SK-N-SH (cell line): ENCODE results near the gene HTRA3. TPM values are rescaled to one million over a fixed set of nuclear protein-coding genes. Genes with fewer than 3 reads are reported as not detected.

ENCODE experiments used
- CTCF ChIA-PET: fragments of 300-600, 350-600 bp; formaldehyde crosslinking; extraction: SDS; loops from one replicate; lab custom pipeline; 2021; lab: Yijun Ruan, JAX
- POLR2A ChIA-PET: fragments of 350-600 bp; sonication (Branson Sonifier 250); formaldehyde crosslinking; extraction: SDS; loops from one replicate; lab custom pipeline; 2020; ENCODE audit warnings: antibody characterized with exemption, inconsistent platforms; lab: Yijun Ruan, JAX
- DNase-seq: peaks from one replicate; pipeline ENCODE4 v3.0.0; 2012
- H2AFZ ChIP-seq: fragments of 200-600 bp; sonication (generic); 2 replicates; pipeline ENCODE4 v1.8.1; 2016; ENCODE audit warnings: antibody characterized with exemption, mild to moderate bottlenecking, low read depth
- H3F3A ChIP-seq: fragments of 200-600 bp; sonication (generic); replicated peaks from 2 replicates; pipeline ENCODE3; 2016; ENCODE audit warnings: antibody characterized with exemption, mild to moderate bottlenecking; ENCODE audit not compliant: insufficient read depth
- H3K27ac ChIP-seq, 2 experiments: fragments of 200-500 bp in 1 of 2; fragments of 200-600 bp in 1 of 2; sonication (Bioruptor generic) in 1 of 2; sonication (generic), shearing (Covaris generic) in 1 of 2; 2 replicates each; pipeline versions ENCODE4 v1.5.1 to v1.6.1; 2014 to 2016; ENCODE audit warnings: low read depth in 2 of 2, inconsistent platforms in 1 of 2, low read length in 1 of 2, mild to moderate bottlenecking in 1 of 2, mixed read lengths in 1 of 2
- H3K27me3 ChIP-seq: fragments of 200-600 bp; sonication (generic), shearing (Covaris generic); 2 replicates; pipeline ENCODE4 v1.6.1; 2016; ENCODE audit warnings: mixed run types; ENCODE audit not compliant: insufficient read depth
- H3K36me3 ChIP-seq, 2 experiments: fragments of 200-500 bp in 1 of 2; fragments of 200-600 bp in 1 of 2; sonication (Bioruptor generic) in 1 of 2; sonication (generic) in 1 of 2; replicated peaks in 1 of 2; 2 replicates each; pipeline versions ENCODE3 to v1.5.1; 2014 to 2016; ENCODE audit warnings: low read length in 1 of 2, mild to moderate bottlenecking in 1 of 2; ENCODE audit not compliant: insufficient read depth in 2 of 2, control insufficient read depth in 1 of 2
- H3K4me1 ChIP-seq, 2 experiments: fragments of 200-500 bp in 1 of 2; fragments of 200-600 bp in 1 of 2; sonication (Bioruptor generic) in 1 of 2; sonication (generic), shearing (Covaris generic) in 1 of 2; 2 replicates each; pipeline versions ENCODE4 v1.5.1 to v1.6.1; 2014 to 2016; ENCODE audit warnings: low read depth in 1 of 2, low read length in 1 of 2, mixed run types in 1 of 2; ENCODE audit not compliant: insufficient read depth in 2 of 2, control insufficient read depth in 1 of 2
- H3K4me2 ChIP-seq: fragments of 200-600 bp; sonication (generic), shearing (Covaris generic); 2 replicates; pipeline ENCODE4 v1.6.1; 2017; ENCODE audit warnings: mixed run types
- H3K4me3 ChIP-seq, 2 experiments: fragments of 200-500 bp in 1 of 2; fragments of 200-600 bp in 1 of 2; sonication (Bioruptor generic) in 1 of 2; sonication (generic), shearing (Covaris generic) in 1 of 2; 2 replicates each; pipeline versions ENCODE4 v1.5.1 to v1.8.1; 2014 to 2016; ENCODE audit warnings: low read depth in 2 of 2, inconsistent platforms in 1 of 2, low read length in 1 of 2, mild to moderate bottlenecking in 1 of 2, mixed read lengths in 1 of 2, moderate library complexity in 1 of 2
- H3K79me2 ChIP-seq: fragments of 200-600 bp; sonication (generic); 2 replicates; pipeline ENCODE4 v1.8.1; 2017; ENCODE audit warnings: mild to moderate bottlenecking; ENCODE audit not compliant: insufficient read depth
- H3K9ac ChIP-seq: fragments of 200-600 bp; sonication (generic); 2 replicates; pipeline ENCODE4 v1.6.1; 2017; ENCODE audit warnings: mixed run types
- H3K9me2 ChIP-seq: fragments of 200-600 bp; sonication (generic); 2 replicates; pipeline ENCODE4 v1.6.1; 2017; ENCODE audit warnings: mixed run types
- H3K9me3 ChIP-seq: fragments of 200-600 bp; sonication (generic); 2 replicates; pipeline ENCODE4 v1.6.1; 2017; ENCODE audit warnings: mixed run types, mild to moderate bottlenecking, moderate library complexity
- H4K20me1 ChIP-seq: fragments of 200-600 bp; sonication (generic); 2 replicates; pipeline ENCODE4 v1.6.1; 2017; ENCODE audit warnings: mild to moderate bottlenecking, mixed run types; ENCODE audit not compliant: insufficient read depth
- ELF1 ChIP-seq: IDR thresholded peaks from 2 replicates; pipeline ENCODE4 v1.4.0; 2012
- EP300 ChIP-seq, 2 experiments: IDR thresholded peaks; 2 replicates each; pipeline versions ENCODE4 v1.4.0 to v1.6.1; 2012; ENCODE audit warnings: borderline replicate concordance in 1 of 2, low read depth in 1 of 2, low read length in 1 of 2
- EZH2phosphoT487 ChIP-seq: fragments of 200-600 bp; sonication (generic); IDR thresholded peaks from 2 replicates; pipeline ENCODE4 v1.6.1; 2017; ENCODE audit warnings: low read depth, mixed run types, mild to moderate bottlenecking, antibody characterized with exemption, moderate library complexity, borderline replicate concordance
- FOSL2 ChIP-seq: IDR thresholded peaks from 2 replicates; pipeline ENCODE4 v1.4.0; 2012; ENCODE audit warnings: low read depth, mild to moderate bottlenecking, moderate library complexity, borderline replicate concordance
- FOXJ3 ChIP-seq: sonication (generic); formaldehyde crosslinking; IDR thresholded peaks from 2 replicates; pipeline ENCODE4 v1.5.1; 2020; ENCODE audit warnings: mild to moderate bottlenecking, missing genetic modification reagents
- FOXM1 ChIP-seq: IDR thresholded peaks from 2 replicates; pipeline ENCODE4 v1.4.0; 2012; ENCODE audit warnings: low read depth, mild to moderate bottlenecking
- GATA2 ChIP-seq: sonication (generic); formaldehyde crosslinking; IDR thresholded peaks from 2 replicates; pipeline ENCODE4 v1.5.0; 2020; ENCODE audit warnings: mild to moderate bottlenecking, missing genetic modification reagents
- MEF2A ChIP-seq: IDR thresholded peaks from 2 replicates; pipeline ENCODE4 v1.4.0; 2012; ENCODE audit warnings: low read depth, borderline replicate concordance
- MXI1 ChIP-seq: IDR thresholded peaks from 2 replicates; pipeline ENCODE4 v1.6.1; 2012; ENCODE audit warnings: mild to moderate bottlenecking, low read depth, low read length, improper control_type of control experiment
- NFIC ChIP-seq: IDR thresholded peaks from 2 replicates; pipeline ENCODE4 v1.4.0; 2012; ENCODE audit warnings: borderline replicate concordance
- NRF1 ChIP-seq: IDR thresholded peaks from 2 replicates; pipeline ENCODE4 v1.6.1; 2012; ENCODE audit warnings: low read depth, mild to moderate bottlenecking, low read length
- RAD21 ChIP-seq: IDR thresholded peaks from 2 replicates; pipeline ENCODE4 v1.6.1; 2012; ENCODE audit warnings: mild to moderate bottlenecking, low read length
- RFX5 ChIP-seq: IDR thresholded peaks from 2 replicates; pipeline ENCODE4 v1.6.1; 2012; ENCODE audit warnings: mild to moderate bottlenecking, improper control_type of control experiment, low read length
- RXRA ChIP-seq: IDR thresholded peaks from 2 replicates; pipeline ENCODE4 v1.4.0; 2012; ENCODE audit warnings: low read depth, mild to moderate bottlenecking, borderline replicate concordance
- SMC3 ChIP-seq: IDR thresholded peaks from 2 replicates; pipeline ENCODE4 v1.6.1; 2012; ENCODE audit warnings: low read depth, low read length, improper control_type of control experiment
- TAF1 ChIP-seq: IDR thresholded peaks from 2 replicates; pipeline ENCODE4 v1.6.1; 2012; ENCODE audit warnings: low read depth, mild to moderate bottlenecking, low read length, moderate library complexity, borderline replicate concordance
- TCF12 ChIP-seq: IDR thresholded peaks from 2 replicates; pipeline ENCODE4 v1.4.0; 2012
- YY1 ChIP-seq: IDR thresholded peaks from 2 replicates; pipeline ENCODE4 v1.4.0; 2012; ENCODE audit warnings: low read depth, mild to moderate bottlenecking
- WGBS: methylation state at CpG from one replicate; pipeline ENCODE4 v1.1.6; 2017; ENCODE audit warnings: low lambda C conversion rate; 5-methylcytosine and 5-hydroxymethylcytosine counted together
- polyA plus RNA-seq, 3 experiments: library from polyadenylated mRNA; depleted of rRNA; stranded (reverse); fragments of >200 nt; gene quantifications; 2 replicates each; pipeline ENCODE4 v1.2.3, GENCODE V29; 2012
- TF ChIP-seq, protein P1 (sequence below): fragments of 200-600 bp; sonication (generic); IDR thresholded peaks from 2 replicates; pipeline ENCODE4 v1.6.1; 2017; ENCODE audit warnings: antibody characterized with exemption, mild to moderate bottlenecking, moderate library complexity
- TF ChIP-seq, protein P2 (sequence below): IDR thresholded peaks from 2 replicates; pipeline ENCODE4; 2012

The HTRA3 gene
- polyA plus RNA-seq, 1 of the 3 experiments (the other 2 are of a cell fraction): 0.05 TPM

GRCh38 chr4:8242782-8243560, 26.6 kb upstream of the HTRA3 start:
- H3K27ac ChIP-seq: peak overlapping the region in 1 of 2 experiments; percentile 73; a peak in 1 of 4 replicates
- 86% methylated on average over 10 of the region's 10 CpGs for WGBS
- H3K27me3 ChIP-seq: no peaks in the 10 kb centered on the region
- no peaks in the 10 kb centered on the region for H3K79me2 ChIP-seq
- no peaks in the 10 kb centered on the region for H3K36me3 ChIP-seq
- no peaks in the 10 kb centered on the region for H3K9me3 ChIP-seq
- H3K4me3 ChIP-seq: no peak overlapping the region
- H3K4me1 ChIP-seq: peaks cover 4 to 8% of the 10 kb centered on the region in 2 experiments; a peak in 1 of 4 replicates
- DNase-seq: no peak
- CTCF ChIA-PET: interaction anchor here (0.6 to 6.8 kb wide), 47 partner anchors 8 to 355 kb away, joined by 3 to 115 read pairs (median 5); partner anchors contain the start of gene SH3TC1
- POLR2A ChIA-PET: interaction anchor here (0.6 to 1.0 kb wide), 3 partner anchors 10 to 186 kb away, joined by 3 to 6 read pairs (median 3); no protein-coding TSS in a partner anchor
- TF ChIP-seq TAF1 (no peak), RXRA (no peak), TCF12 (no peak), FOXJ3 (CRISPR knock-in tag) (no peak), SMC3 (no peak), NFIC (no peak), MEF2A (no peak)
- TF ChIP-seq, protein P1, sequence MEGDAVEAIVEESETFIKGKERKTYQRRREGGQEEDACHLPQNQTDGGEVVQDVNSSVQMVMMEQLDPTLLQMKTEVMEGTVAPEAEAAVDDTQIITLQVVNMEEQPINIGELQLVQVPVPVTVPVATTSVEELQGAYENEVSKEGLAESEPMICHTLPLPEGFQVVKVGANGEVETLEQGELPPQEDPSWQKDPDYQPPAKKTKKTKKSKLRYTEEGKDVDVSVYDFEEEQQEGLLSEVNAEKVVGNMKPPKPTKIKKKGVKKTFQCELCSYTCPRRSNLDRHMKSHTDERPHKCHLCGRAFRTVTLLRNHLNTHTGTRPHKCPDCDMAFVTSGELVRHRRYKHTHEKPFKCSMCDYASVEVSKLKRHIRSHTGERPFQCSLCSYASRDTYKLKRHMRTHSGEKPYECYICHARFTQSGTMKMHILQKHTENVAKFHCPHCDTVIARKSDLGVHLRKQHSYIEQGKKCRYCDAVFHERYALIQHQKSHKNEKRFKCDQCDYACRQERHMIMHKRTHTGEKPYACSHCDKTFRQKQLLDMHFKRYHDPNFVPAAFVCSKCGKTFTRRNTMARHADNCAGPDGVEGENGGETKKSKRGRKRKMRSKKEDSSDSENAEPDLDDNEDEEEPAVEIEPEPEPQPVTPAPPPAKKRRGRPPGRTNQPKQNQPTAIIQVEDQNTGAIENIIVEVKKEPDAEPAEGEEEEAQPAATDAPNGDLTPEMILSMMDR: no peak
- peak overlapping the region; percentile 49; the same call in 1 of the 2 replicates for H2AFZ ChIP-seq
- no peaks in the 10 kb centered on the region for H3K9me2 ChIP-seq
- H3K4me2 ChIP-seq: no peak overlapping the region
- no peak overlapping the region for H3K9ac ChIP-seq
- H4K20me1 ChIP-seq: no peaks in the 10 kb centered on the region
- H3F3A ChIP-seq: no peaks in the 10 kb centered on the region

DNA sequence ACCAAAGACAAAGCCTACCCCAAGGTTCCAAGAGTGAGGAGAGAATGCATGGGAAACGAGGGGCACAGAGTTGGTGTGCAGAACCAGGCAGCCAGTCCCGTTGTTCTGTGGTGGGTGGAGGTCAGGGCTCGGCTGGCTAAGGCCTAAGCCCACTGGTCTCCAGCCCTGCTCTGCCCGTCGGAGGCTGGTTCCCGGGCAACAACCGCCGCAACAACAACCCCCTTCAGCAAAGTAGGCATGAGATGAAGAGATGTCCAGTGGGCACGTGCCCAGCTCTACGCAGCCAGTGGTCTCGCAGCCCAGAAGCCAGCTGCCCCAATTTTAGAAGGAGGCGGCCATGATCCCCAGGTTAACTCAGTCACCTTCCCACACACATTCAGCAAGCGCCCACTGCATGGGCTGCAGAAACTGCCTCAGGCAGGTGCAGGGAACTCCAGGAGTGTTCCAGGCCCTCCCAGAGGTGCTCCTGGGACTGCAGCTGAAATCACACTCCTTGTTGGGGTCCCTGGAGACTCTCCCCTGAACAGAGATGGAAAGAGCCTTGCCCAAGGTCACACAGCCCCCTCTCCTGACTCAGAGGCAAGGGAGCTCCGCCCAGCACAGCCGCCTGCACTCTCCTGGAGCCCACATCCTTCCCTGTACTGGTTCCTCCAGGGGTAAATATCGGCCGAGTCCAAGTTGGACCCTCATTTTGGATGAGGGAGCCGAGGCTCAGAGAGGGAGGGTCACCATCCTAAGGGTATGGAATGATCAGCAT, 25.4 kb upstream of the HTRA3 start:
- CTCF ChIA-PET: interaction anchor here (1.2 to 6.8 kb wide), 6 partner anchors 16 to 176 kb away, joined by 3 to 115 read pairs (median 10); no protein-coding TSS in a partner anchor
- H3K4me2 ChIP-seq: no peak overlapping the region

More for the DNA sequence above, 25.4 kb upstream of the HTRA3 start:
- H3F3A ChIP-seq: no peaks in the 10 kb centered on the region
- POLR2A ChIA-PET: no interaction called here
- no peak overlapping the region for H2AFZ ChIP-seq
- DNase-seq: no peak
- peaks cover 4 to 8% of the 10 kb centered on the region in 2 experiments; a peak in 1 of 4 replicates for H3K4me1 ChIP-seq
- no peaks in the 10 kb centered on the region for H3K79me2 ChIP-seq
- H3K9ac ChIP-seq: no peak overlapping the region
- no peaks in the 10 kb centered on the region for H3K27me3 ChIP-seq
- H3K27ac ChIP-seq: no peak overlapping the region
- no peaks in the 10 kb centered on the region for H4K20me1 ChIP-seq
- no peaks in the 10 kb centered on the region for H3K9me2 ChIP-seq
- no peaks in the 10 kb centered on the region for H3K36me3 ChIP-seq
- 90% methylated on average over 10 of the region's 18 CpGs for WGBS
- TF ChIP-seq FOSL2 (no peak), ELF1 (no peak), EP300 (IDR thresholded peaks at IDR 0.05; ENCODE audit: borderline replicate concordance in 1 of 2, low read depth in 1 of 2, low read length in 1 of 2) (no peak), NRF1 (no peak), FOXJ3 (CRISPR knock-in tag) (no peak), SMC3 (no peak), RFX5 (no peak), TAF1 (no peak), MEF2A (no peak), MXI1 (no peak), GATA2 (CRISPR knock-in tag) (no peak), YY1 (no peak), RAD21 (no peak), FOXM1 (no peak), EZH2phosphoT487 (no peak)
- TF ChIP-seq, protein P2, sequence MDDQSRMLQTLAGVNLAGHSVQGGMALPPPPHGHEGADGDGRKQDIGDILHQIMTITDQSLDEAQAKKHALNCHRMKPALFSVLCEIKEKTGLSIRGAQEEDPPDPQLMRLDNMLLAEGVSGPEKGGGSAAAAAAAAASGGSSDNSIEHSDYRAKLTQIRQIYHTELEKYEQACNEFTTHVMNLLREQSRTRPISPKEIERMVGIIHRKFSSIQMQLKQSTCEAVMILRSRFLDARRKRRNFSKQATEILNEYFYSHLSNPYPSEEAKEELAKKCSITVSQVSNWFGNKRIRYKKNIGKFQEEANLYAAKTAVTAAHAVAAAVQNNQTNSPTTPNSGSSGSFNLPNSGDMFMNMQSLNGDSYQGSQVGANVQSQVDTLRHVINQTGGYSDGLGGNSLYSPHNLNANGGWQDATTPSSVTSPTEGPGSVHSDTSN: no peak
- H3K4me3 ChIP-seq: no peak overlapping the region
- H3K9me3 ChIP-seq: no peaks in the 10 kb centered on the region
